ENCODE data around the gene RCOR1.

DNA sequence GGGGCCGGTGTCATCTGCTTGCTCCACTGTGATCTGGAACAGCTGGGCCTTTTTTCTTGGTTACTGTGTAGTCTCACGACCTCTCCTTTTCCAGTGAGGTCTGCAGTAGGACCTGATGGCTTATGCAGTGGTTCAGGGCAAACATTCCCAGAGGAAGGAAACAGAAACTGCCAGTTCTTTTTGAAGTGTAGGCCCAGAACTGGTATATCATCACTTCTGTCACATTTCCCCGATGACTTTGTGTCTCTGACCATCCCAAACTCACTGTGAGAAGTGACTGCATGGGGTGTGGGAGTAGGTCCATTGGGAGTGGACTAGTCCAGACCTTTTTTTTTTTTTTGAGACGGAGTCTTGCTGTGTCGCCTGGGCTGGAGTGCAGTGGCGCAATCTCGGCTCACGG lies 38.4 kb downstream of the RCOR1 start:
- TF ChIP-seq EP300 (IDR thresholded peaks at IDR 0.05): no peak
- no peak for TF ChIP-seq POLR2A (IDR thresholded peaks at IDR 0.05)
